ENCODE results near the gene LRRC58. TPM values are rescaled to one million over a fixed set of nuclear protein-coding genes. Genes with fewer than 3 reads are reported as not detected.
"Not testable (repeated sequence)": the region's sequence is repeated elsewhere in the genome, so short reads cannot be mapped to it uniquely, and the experiment has no call there.

The LRRC58 gene
- total RNA-seq, 1 donor from 2014 or later: 25.0 TPM

DNA sequence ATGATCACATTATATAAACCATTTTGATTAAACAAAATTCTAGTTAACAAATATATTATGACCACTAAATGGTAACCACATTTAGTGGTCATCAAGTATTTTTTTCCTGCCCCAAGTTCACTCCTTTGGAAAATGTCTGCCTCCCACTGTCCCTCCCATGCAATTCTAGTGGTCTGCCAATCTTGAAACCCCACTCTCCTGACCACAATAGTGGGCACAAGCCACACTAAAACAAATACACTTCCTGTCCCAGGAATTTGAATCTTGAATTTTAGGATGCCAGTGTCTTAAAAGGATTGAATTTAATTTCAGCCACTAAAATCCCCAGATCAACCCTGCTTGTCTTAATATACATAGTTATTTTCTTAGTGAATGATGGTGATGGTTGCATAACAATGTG, 50.2 kb downstream of the LRRC58 start:
- intact Hi-C loops (cut with DNase I): no loop called here
- no peaks in the 10 kb centered on the region for H3K9me3 ChIP-seq
- TF ChIP-seq, protein P1, sequence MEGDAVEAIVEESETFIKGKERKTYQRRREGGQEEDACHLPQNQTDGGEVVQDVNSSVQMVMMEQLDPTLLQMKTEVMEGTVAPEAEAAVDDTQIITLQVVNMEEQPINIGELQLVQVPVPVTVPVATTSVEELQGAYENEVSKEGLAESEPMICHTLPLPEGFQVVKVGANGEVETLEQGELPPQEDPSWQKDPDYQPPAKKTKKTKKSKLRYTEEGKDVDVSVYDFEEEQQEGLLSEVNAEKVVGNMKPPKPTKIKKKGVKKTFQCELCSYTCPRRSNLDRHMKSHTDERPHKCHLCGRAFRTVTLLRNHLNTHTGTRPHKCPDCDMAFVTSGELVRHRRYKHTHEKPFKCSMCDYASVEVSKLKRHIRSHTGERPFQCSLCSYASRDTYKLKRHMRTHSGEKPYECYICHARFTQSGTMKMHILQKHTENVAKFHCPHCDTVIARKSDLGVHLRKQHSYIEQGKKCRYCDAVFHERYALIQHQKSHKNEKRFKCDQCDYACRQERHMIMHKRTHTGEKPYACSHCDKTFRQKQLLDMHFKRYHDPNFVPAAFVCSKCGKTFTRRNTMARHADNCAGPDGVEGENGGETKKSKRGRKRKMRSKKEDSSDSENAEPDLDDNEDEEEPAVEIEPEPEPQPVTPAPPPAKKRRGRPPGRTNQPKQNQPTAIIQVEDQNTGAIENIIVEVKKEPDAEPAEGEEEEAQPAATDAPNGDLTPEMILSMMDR (IDR thresholded peaks at IDR 0.05): no peak
- no peak for TF ChIP-seq POLR2A (IDR thresholded peaks at IDR 0.05)
- no peaks in the 10 kb centered on the region for H3K27me3 ChIP-seq
- no peak for DNase-seq (ENCODE audit: extremely low spot score in 2 of 2)
- peaks cover 4% of the 10 kb centered on the region for H3K4me1 ChIP-seq
- H3K36me3 ChIP-seq: no peaks in the 10 kb centered on the region
- H3K27ac ChIP-seq: no peak overlapping the region
- H3K4me3 ChIP-seq: no peak overlapping the region

- H3K36me3 ChIP-seq; H3K27ac ChIP-seq; H3K4me3 ChIP-seq; H3K4me1 ChIP-seq; H3K9me3 ChIP-seq; intact Hi-C loops (cut with DNase I); H3K27me3 ChIP-seq; DNase-seq (ENCODE audit: extremely low spot score in 2 of 2): not testable (repeated sequence)
Observed at GRCh38 chr3:120291552-120291951, 57.6 kb downstream of the LRRC58 start.

- TF ChIP-seq, protein P1 (IDR thresholded peaks at IDR 0.05): no peak
- TF ChIP-seq POLR2AphosphoS5 (IDR thresholded peaks at IDR 0.05; ENCODE audit: insufficient read depth in 1 of 2, low read depth in 1 of 2): no peak
- TF ChIP-seq POLR2A (IDR thresholded peaks at IDR 0.05): no peak
- Histone ChIP-seq H3K36me3 (no peaks in the 10 kb centered on the region), H3K4me3 (no peak overlapping the region), H3K27ac (no peak overlapping the region), H3K9me3 (no peaks in the 10 kb centered on the region), H3K27me3 (no peaks in the 10 kb centered on the region), H3K4me1 (peaks cover 4% of the 10 kb centered on the region)
- intact Hi-C loops (cut with DNase I): no loop called here
- no peak for DNase-seq (ENCODE audit: extremely low spot score in 2 of 2)
Observed at GRCh38 chr3:120289636-120290035, 59.5 kb downstream of the LRRC58 start.

DNA sequence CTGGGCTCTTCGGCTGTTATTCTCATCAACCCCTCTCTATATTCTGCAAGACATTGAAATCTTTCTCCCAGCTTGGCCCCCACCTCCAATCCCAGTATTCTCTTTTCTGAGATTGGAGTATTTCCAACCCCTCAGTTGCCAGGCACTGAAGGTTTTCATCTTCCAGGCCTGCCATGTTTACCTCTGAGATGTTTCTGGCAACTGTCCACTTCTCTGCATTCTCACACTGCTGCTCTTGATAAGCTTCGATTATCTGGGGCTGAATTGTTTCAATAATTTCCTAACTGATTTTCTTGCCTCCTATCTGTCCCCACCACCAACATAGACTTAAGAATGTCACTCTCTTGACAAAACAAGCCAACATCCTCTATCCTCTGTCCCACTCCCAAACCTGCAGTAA, 62.7 kb downstream of the LRRC58 start:
- no peak for TF ChIP-seq POLR2A (IDR thresholded peaks at IDR 0.05)
- H3K36me3 ChIP-seq: no peaks in the 10 kb centered on the region
- no peaks in the 10 kb centered on the region for H3K9me3 ChIP-seq
- H3K27me3 ChIP-seq: no peaks in the 10 kb centered on the region
- intact Hi-C loops (cut with DNase I): no loop called here
- no peak for DNase-seq (ENCODE audit: extremely low spot score in 2 of 2)
- no peak overlapping the region for H3K4me3 ChIP-seq
- no peak overlapping the region for H3K27ac ChIP-seq
- H3K4me1 ChIP-seq: peaks cover 4% of the 10 kb centered on the region

- no peaks in the 10 kb centered on the region for H3K9me3 ChIP-seq
- no peak for DNase-seq (ENCODE audit: extremely low spot score in 2 of 2)
- peaks cover 4% of the 10 kb centered on the region for H3K4me1 ChIP-seq
- H3K27ac ChIP-seq: no peak overlapping the region
- TF ChIP-seq, protein P1 (IDR thresholded peaks at IDR 0.05): no peak
- no peak for TF ChIP-seq POLR2A (IDR thresholded peaks at IDR 0.05)
- no peak for TF ChIP-seq POLR2AphosphoS5 (IDR thresholded peaks at IDR 0.05; ENCODE audit: insufficient read depth in 1 of 2, low read depth in 1 of 2)
- intact Hi-C loops (cut with DNase I): no loop called here
- H3K4me3 ChIP-seq: peak overlapping the region; percentile 48 to 66
- no peaks in the 10 kb centered on the region for H3K27me3 ChIP-seq
- H3K36me3 ChIP-seq: no peaks in the 10 kb centered on the region
Observed at GRCh38 chr3:120285508-120285841, 63.7 kb downstream of the LRRC58 start.

DNA sequence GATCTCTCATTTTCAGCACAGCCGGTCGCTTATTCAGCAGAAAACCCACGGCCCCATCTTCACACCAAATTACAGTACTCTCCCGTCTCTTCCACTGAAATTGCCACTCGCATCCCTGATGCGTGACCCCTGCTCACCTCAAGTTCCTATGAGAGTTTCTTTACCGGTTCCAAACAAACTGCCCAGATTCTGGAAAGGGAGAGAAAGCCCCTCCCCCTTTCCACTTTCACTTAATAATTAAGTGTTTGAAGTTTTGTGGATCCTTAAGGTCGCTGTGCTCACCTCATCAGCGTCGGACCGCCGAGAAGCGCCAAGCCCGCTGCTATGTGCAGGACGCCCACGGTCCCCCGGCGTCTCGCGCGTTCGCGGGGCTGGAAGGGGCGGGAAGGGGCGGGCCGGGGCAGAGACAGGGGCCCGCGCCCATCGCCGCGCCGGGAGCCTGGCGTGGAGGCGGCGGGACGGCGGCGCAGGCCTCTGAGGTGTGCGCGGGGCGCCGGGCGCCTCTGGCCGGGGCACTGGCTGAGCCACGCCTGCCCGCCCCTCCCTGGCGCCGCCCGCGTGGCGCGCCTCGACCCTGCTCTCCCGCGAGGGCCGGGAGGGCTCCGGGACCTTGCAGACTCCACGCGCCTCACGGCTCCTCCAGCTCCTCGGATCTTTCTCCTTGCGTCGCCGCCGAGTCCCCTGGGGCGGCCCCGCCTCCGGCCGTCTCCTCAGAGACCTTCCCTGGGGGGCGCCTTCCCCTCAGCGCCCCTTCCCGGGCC, 64.2 kb downstream of the LRRC58 start, which contains the start of gene GPR156:
GPR156 (minus strand) TSS at position 476 of the 761 bp plus-strand sequence. CDS start 41,124 bp downstream, outside the sequence.
- Histone ChIP-seq H3K4me1 (peaks cover 4% of the 10 kb centered on the region), H3K27ac (no peak within 1 kb of the TSS), H3K4me3 (peak within 1 kb of the TSS; percentile 48 to 66), H3K36me3 (no peaks in the 10 kb centered on the region), H3K9me3 (no peaks in the 10 kb centered on the region), H3K27me3 (no peaks in the 10 kb centered on the region)
- intact Hi-C loops (cut with DNase I): no loop called here
- TF ChIP-seq POLR2AphosphoS5 (IDR thresholded peaks at IDR 0.05; ENCODE audit: insufficient read depth in 1 of 2, low read depth in 1 of 2) (no peak), POLR2A (IDR thresholded peaks at IDR 0.05) (no peak)
- TF ChIP-seq, protein P1 (IDR thresholded peaks at IDR 0.05): no peak
- no peak for DNase-seq (ENCODE audit: extremely low spot score in 2 of 2)
